ENCODE results near the gene BTBD2.
A peak's percentile ranks its signal among the peaks of the same experiment; 100 is the strongest.

The BTBD2 gene

DNA sequence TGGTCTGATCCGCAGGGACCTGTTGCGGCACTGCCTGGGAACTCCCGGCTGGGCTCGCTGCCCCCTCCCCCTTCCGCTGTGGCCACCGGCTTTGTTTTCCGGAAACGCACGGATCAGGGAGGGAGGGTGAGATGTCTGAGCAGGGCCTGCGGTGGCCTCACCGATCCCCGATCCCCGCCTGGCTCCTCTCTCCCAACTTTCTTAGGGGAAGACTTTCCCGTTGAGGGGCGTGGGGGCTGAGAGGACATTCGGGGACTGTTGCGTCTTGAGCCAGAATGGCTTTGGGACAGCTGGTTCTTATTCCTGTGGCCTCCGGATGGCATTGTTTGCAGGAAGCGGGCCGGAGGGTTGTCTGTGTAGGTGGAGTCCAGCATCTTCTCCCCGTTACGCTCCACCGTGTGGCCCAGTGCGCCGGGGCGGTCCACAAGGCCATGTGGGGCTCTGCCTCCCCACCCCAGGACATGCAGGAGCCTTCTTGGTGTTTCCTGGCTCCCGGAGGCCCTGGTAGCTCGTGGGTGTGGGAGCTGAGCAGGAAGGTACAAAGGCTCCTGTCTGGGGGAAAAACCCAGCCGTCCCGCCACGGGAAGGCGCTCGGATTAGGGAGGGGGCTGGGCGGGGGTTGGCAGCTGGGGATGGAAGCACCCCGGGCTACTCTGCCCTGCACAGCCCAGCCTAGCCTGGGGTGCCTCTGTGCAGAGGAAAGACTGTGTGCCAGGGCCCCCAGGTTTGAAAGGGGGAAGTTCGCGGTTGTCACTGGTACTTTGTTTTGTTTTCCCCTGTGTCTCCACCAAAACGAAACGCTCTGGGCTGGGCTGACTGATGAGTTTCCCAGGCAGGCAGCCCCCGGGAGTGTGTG lies 73.2 kb downstream of the BTBD2 start:
- DNase-seq (ENCODE audit: low read depth): peak; percentile 74
- TF ChIP-seq, protein P1, sequence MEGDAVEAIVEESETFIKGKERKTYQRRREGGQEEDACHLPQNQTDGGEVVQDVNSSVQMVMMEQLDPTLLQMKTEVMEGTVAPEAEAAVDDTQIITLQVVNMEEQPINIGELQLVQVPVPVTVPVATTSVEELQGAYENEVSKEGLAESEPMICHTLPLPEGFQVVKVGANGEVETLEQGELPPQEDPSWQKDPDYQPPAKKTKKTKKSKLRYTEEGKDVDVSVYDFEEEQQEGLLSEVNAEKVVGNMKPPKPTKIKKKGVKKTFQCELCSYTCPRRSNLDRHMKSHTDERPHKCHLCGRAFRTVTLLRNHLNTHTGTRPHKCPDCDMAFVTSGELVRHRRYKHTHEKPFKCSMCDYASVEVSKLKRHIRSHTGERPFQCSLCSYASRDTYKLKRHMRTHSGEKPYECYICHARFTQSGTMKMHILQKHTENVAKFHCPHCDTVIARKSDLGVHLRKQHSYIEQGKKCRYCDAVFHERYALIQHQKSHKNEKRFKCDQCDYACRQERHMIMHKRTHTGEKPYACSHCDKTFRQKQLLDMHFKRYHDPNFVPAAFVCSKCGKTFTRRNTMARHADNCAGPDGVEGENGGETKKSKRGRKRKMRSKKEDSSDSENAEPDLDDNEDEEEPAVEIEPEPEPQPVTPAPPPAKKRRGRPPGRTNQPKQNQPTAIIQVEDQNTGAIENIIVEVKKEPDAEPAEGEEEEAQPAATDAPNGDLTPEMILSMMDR (IDR thresholded peaks at IDR 0.05; ENCODE audit: insufficient read depth, low read depth, low read length, missing control alignments): no peak

DNA sequence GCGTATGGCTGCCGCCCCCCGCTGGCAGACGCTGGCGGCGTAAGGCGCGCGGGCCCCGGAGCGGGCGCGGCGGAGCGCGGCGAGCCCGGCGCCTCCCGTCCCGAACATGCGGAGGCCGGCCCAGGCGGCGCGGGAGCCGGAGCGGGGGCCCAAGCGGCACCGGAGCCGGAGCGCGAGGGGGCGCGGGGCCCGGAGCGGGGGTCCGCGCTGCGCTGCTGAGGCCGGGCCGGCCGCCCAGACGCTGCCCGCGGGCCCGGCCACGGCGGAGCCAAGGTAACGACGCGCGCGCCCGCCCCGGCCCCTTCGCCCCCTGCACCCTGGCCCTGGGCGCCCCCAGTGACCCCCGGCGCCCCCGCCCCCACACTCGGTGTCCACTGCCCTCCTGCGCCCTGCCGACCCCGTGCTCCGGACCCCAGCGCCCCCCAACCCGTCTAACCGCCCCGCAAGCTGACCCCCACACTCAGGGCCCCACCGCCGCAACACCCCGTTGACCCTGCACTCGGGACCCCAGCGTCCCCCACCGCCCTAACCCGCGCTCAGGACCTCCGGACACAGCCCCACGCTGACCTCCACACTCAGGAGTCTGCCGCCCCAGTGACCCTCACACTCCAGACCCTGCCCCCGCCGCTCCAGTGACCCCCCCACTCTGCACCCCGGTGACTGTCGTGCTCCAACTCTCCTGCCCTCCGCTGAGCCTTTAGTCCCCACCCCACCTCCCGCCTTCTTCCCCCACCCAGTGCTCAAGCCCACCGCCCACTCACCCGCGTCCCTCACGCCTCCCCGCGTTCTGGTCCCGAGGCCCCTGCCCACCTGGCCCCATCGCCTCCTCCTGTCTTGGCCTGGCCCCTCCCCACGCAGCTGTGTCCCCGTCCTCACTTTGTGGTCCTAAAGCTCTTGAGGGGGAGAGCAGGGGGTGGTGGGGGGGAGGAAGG lies 74.1 kb downstream of the BTBD2 start, which contains the start of gene CSNK1G2:
CSNK1G2 (plus strand) TSS at position 27 of the 932 bp plus-strand sequence. CDS start 28,601 bp downstream, outside the sequence.
- TF ChIP-seq, protein P1 (IDR thresholded peaks at IDR 0.05; ENCODE audit: insufficient read depth, low read depth, low read length, missing control alignments): no peak
- no peak for DNase-seq (ENCODE audit: low read depth)
- peak within 1 kb of the TSS; percentile 68 for H3K4me3 ChIP-seq (ENCODE audit: low read length)

More for the DNA sequence above, 73.2 kb downstream of the BTBD2 start:
- H3K4me3 ChIP-seq (ENCODE audit: low read length): peak overlapping the region; percentile 68

DNA sequence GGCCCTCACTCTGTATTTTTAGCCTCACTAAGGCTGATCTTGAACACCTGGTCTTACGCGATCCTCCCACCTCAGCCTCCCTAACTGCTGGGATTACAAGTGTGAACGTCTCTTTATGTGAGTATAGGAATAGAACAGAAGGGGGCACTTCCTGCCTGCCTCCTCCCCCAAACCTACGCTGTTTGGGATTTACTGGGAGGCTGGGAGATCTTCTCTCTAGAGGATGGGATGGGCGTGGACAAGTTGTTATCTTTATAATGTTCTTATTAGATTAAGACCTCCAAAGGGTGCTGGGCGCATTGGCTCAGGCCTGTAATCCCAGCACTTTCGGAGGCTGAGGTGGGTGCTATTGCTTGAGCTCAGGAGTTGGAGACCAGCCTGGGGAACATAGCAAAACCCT lies 77.4 kb downstream of the BTBD2 start:
- H3K4me3 ChIP-seq (ENCODE audit: low read length): no peak overlapping the region
- TF ChIP-seq, protein P1 (IDR thresholded peaks at IDR 0.05; ENCODE audit: insufficient read depth, low read depth, low read length, missing control alignments): no peak
- DNase-seq (ENCODE audit: low read depth): no peak

DNA sequence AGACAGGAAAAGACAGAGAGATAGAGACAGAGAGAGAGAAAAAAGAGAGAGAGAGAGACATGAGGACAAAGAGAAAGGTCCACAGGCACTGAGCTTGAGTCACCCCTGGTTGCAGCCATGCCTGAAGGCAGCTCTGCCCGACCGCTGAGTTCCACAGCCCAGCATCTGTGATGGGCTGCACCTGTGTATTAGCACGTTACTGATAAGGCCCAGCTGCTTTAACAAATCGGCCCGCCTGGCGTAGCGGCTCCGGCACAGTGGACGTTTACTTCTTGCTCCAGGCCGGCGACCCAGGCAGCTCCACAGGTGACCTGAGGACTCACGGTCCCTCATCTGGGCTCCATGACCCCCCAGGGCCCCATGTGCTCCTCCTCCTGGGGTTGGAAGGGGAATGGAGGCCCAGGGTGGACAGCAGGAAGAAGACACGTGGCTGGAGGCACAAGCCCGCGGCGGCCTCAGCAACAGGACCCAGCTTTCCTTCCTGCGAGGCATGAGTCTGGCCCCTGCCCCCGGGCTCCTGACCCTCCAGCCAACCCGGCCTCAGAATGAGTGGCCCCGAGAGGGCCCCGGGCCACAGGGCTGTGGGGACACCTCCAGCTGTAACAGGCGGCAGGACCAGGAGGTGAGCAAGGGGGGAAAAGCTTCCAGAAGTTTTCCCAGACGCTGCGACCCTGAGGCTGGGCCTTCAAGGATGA lies 78.5 kb downstream of the BTBD2 start:
- TF ChIP-seq, protein P1 (IDR thresholded peaks at IDR 0.05; ENCODE audit: insufficient read depth, low read depth, low read length, missing control alignments): no peak
- DNase-seq (ENCODE audit: low read depth): no peak
- no peak overlapping the region for H3K4me3 ChIP-seq (ENCODE audit: low read length)

DNA sequence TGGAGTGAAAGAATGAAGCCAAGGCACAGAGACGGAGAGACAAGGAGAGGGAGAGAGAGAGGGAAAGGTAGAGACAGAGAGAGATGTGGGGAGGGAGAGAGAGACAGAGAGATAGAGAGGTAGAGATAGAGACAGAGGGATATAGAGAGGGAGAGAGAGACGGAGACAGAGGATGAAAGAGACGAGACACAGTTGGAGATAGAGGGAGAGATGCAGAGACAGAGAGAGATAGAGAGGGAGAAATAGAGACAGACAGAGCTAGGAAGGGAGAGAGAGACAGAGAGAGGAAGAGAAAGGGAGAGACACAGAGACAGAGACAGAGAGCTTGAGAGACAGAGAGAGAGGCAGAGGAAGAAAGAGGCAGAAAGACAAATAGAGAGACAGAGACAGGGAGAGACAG lies 79.1 kb downstream of the BTBD2 start:
- TF ChIP-seq, protein P1 (IDR thresholded peaks at IDR 0.05; ENCODE audit: insufficient read depth, low read depth, low read length, missing control alignments): no peak
- no peak overlapping the region for H3K4me3 ChIP-seq (ENCODE audit: low read length)
- no peak for DNase-seq (ENCODE audit: low read depth)

DNA sequence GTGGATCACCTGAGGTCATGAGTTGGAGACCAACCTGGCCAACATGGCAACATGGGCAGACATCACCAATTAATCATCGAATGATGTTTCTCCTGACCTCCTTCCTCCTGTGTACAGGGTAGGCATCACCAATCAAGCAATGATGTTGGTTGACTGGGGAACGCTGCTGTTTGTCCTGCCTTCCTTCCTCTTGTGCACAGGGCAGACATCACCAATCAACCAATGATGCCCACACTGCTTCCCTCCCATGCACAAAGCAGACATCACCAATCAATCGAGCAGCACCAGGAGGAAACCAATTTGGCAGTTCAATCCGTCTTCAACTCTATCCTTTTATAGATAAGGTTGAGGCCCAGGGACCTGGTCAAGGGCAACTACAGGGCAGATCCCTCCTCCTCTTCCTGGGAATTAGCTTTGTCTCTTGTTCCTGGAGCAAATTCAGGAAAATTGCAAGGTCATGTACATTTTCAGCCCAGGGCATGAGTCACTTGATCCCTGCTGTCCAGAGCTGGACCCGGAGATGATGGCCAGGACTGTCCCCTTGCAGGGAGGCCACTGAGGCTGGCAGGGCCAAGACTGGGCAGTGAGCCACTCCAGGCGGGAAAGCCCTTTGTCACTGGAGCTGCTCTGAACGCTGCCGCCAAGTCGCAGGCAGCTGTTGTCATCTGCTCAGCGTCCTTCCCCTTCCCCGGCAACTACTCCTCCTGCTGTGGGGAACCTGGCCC lies 79.9 kb downstream of the BTBD2 start:
- TF ChIP-seq, protein P1 (IDR thresholded peaks at IDR 0.05; ENCODE audit: insufficient read depth, low read depth, low read length, missing control alignments): no peak
- H3K4me3 ChIP-seq (ENCODE audit: low read length): no peak overlapping the region
- peak; percentile 45 for DNase-seq (ENCODE audit: low read depth)

All from epithelial cell of esophagus (primary cell).